HepG2 (cell line): ENCODE results near the gene ONECUT2. TPM values are rescaled to one million over a fixed set of nuclear protein-coding genes. Genes with fewer than 3 reads are reported as not detected.
A peak's percentile ranks its signal among the peaks of the same experiment; 100 is the strongest.

Source experiments
- BCL6 ChIP-seq: IDR thresholded peaks from 2 replicates; pipeline ENCODE4 v1.6.1; 2016; ENCODE audit warnings: missing genetic modification reagents, missing compliant biosample characterization
- CBX1 ChIP-seq: IDR thresholded peaks from one replicate; pipeline ENCODE4 v1.6.1; 2016; ENCODE audit warnings: antibody characterized with exemption, low read depth
- KLF15 ChIP-seq: sonication (generic); formaldehyde crosslinking; IDR thresholded peaks from 2 replicates; pipeline ENCODE4 v1.8.1; 2023; ENCODE audit warnings: borderline replicate concordance, mild to moderate bottlenecking, inconsistent platforms, missing genetic modification reagents, mixed read lengths
- KLF6 ChIP-seq: IDR thresholded peaks from 2 replicates; pipeline ENCODE4 v1.8.0; 2016; ENCODE audit warnings: missing biosample characterization, missing genetic modification reagents
- NCOA2 ChIP-seq: sonication (generic); formaldehyde crosslinking; IDR thresholded peaks from 2 replicates; pipeline ENCODE4 v1.8.0; 2022; ENCODE audit warnings: inconsistent platforms
- NFRKB ChIP-seq: fragments of 450-650 bp; IDR thresholded peaks from 2 replicates; pipeline ENCODE4 v1.6.1; 2017
- ONECUT2 ChIP-seq: sonication (generic); formaldehyde crosslinking; IDR thresholded peaks from 2 replicates; pipeline ENCODE4 v1.4.0; 2020; ENCODE audit warnings: missing genetic modification reagents
- POGZ ChIP-seq: sonication (generic); formaldehyde crosslinking; IDR thresholded peaks from 2 replicates; pipeline ENCODE4 v1.4.0; 2020; ENCODE audit warnings: mild to moderate bottlenecking, missing genetic modification reagents
- SALL1 ChIP-seq: sonication (generic); formaldehyde crosslinking; IDR thresholded peaks from 2 replicates; pipeline ENCODE4 v1.8.0; 2022; ENCODE audit warnings: mild to moderate bottlenecking, missing genetic modification reagents
- SP4 ChIP-seq: sonication (generic); formaldehyde crosslinking; IDR thresholded peaks from 2 replicates; pipeline ENCODE4 v1.8.1; 2023; ENCODE audit warnings: mild to moderate bottlenecking, missing genetic modification reagents
- ZNF3 ChIP-seq: IDR thresholded peaks from 2 replicates; pipeline ENCODE4 v1.7.0; 2017; ENCODE audit warnings: inconsistent platforms
- ZNF552 ChIP-seq: sonication (generic); formaldehyde crosslinking; IDR thresholded peaks from 2 replicates; pipeline ENCODE4 v1.9.0; 2022; ENCODE audit warnings: missing genetic modification reagents, mild to moderate bottlenecking, borderline replicate concordance
- ZNF652 ChIP-seq: IDR thresholded peaks from 2 replicates; pipeline ENCODE4 v1.6.1; 2016; ENCODE audit warnings: low read depth, borderline replicate concordance
- ZNF883 ChIP-seq: sonication (generic); formaldehyde crosslinking; IDR thresholded peaks from 2 replicates; pipeline ENCODE4 v1.5.1; 2020; ENCODE audit warnings: mild to moderate bottlenecking, missing genetic modification reagents; ENCODE audit errors: not compliant biosample characterization
- ZSCAN21 ChIP-seq: sonication (generic); formaldehyde crosslinking; IDR thresholded peaks from 2 replicates; pipeline ENCODE4 v1.8.0; 2022; ENCODE audit warnings: mild to moderate bottlenecking, missing genetic modification reagents, moderate library complexity, borderline replicate concordance
- ZSCAN29 ChIP-seq: sonication (generic); formaldehyde crosslinking; conservative IDR thresholded peaks from 2 replicates; pipeline ENCODE4 v1.4.0; 2020; ENCODE audit warnings: mild to moderate bottlenecking, missing genetic modification reagents
- ZSCAN31 ChIP-seq: sonication (generic); formaldehyde crosslinking; IDR thresholded peaks from 2 replicates; pipeline ENCODE4 v1.5.0; 2020; ENCODE audit warnings: low read depth, mild to moderate bottlenecking, missing genetic modification reagents
- polyA plus RNA-seq, 8 experiments: library from polyadenylated mRNA; depleted of rRNA in 3 of 8; stranded (reverse) in 7 of 8; unstranded in 1 of 8; fragments of >200 nt; fragmentation: Illumina TruSeq in 4 of 8; extraction: Trizol in 4 of 8; gene quantifications; 2 replicates each; pipeline versions ENCODE4 v1.2.1 to v1.2.3, GENCODE V29; 2011 to 2016; ENCODE audit warnings: low read depth in 4 of 8, missing spikeins in 1 of 8, mixed read lengths in 1 of 8; ENCODE audit not compliant: insufficient read depth in 1 of 8
- total RNA-seq, 5 experiments: library from RNA; depleted of rRNA; stranded (reverse); fragments of >200 nt; fragmentation: Illumina TruSeq; extraction: Trizol; gene quantifications; 2 replicates each; pipeline ENCODE4 v1.2.3, GENCODE V29; 2016; ENCODE audit warnings: low read depth in 1 of 5
- TF ChIP-seq, protein P1 (sequence below), 2 experiments: IDR thresholded peaks; 2 replicates each; pipeline ENCODE4 v1.6.1; 2011 to 2012; ENCODE audit warnings: low read length in 2 of 2, borderline replicate concordance in 1 of 2, low read depth in 1 of 2, mild to moderate bottlenecking in 1 of 2, moderate library complexity in 1 of 2
- TF ChIP-seq, protein P2 (sequence below): sonication (generic); formaldehyde crosslinking; IDR thresholded peaks from 2 replicates; pipeline ENCODE4 v1.4.0; 2020; ENCODE audit warnings: missing genetic modification reagents
- TF ChIP-seq, protein P3 (sequence below): sonication (generic); formaldehyde crosslinking; IDR thresholded peaks from 2 replicates; pipeline ENCODE4 v1.4.0; 2020; ENCODE audit warnings: missing genetic modification reagents
- TF ChIP-seq, protein P4 (sequence below): sonication (generic); formaldehyde crosslinking; IDR thresholded peaks from 2 replicates; pipeline ENCODE4 v1.9.0; 2022; ENCODE audit warnings: low read depth, missing genetic modification reagents
- TF ChIP-seq, protein P5 (sequence below): IDR thresholded peaks from 2 replicates; pipeline ENCODE4 v1.6.1; 2012; ENCODE audit warnings: low read depth, low read length, improper control_type of control experiment

ONECUT2 gene
- total and polyA plus RNA-seq, 2 of the 13 experiments (the other 11 are each of a cell fraction or from before 2014, with no cell fraction given) = 3.0 to 3.2 TPM

- TF ChIP-seq, protein P1, sequence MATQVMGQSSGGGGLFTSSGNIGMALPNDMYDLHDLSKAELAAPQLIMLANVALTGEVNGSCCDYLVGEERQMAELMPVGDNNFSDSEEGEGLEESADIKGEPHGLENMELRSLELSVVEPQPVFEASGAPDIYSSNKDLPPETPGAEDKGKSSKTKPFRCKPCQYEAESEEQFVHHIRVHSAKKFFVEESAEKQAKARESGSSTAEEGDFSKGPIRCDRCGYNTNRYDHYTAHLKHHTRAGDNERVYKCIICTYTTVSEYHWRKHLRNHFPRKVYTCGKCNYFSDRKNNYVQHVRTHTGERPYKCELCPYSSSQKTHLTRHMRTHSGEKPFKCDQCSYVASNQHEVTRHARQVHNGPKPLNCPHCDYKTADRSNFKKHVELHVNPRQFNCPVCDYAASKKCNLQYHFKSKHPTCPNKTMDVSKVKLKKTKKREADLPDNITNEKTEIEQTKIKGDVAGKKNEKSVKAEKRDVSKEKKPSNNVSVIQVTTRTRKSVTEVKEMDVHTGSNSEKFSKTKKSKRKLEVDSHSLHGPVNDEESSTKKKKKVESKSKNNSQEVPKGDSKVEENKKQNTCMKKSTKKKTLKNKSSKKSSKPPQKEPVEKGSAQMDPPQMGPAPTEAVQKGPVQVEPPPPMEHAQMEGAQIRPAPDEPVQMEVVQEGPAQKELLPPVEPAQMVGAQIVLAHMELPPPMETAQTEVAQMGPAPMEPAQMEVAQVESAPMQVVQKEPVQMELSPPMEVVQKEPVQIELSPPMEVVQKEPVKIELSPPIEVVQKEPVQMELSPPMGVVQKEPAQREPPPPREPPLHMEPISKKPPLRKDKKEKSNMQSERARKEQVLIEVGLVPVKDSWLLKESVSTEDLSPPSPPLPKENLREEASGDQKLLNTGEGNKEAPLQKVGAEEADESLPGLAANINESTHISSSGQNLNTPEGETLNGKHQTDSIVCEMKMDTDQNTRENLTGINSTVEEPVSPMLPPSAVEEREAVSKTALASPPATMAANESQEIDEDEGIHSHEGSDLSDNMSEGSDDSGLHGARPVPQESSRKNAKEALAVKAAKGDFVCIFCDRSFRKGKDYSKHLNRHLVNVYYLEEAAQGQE (IDR thresholded peaks at IDR 0.05; ENCODE audit: borderline replicate concordance in 1 of 2, low read depth in 1 of 2, low read length in 2 of 2) = no peak
- TF ChIP-seq BCL6 (CRISPR knock-in tag) = 0 out of 2 replicates have a peak, but pooled peaks have one; percentile 18
- no peak for TF ChIP-seq ZSCAN29 (CRISPR knock-in tag)
- 0 out of 2 replicates have a peak, but pooled peaks have one; percentile 34 for TF ChIP-seq POGZ (CRISPR knock-in tag)
- no peak for TF ChIP-seq NFRKB
- TF ChIP-seq ZSCAN31 = 0 out of 2 replicates have a peak, but pooled peaks have one; percentile 14
- TF ChIP-seq ZNF883 (CRISPR knock-in tag) = no peak
- TF ChIP-seq ONECUT2 = peak; percentile 72
- no peak for TF ChIP-seq CBX1
- TF ChIP-seq ZNF652 (CRISPR knock-in tag) = no peak
- no peak for TF ChIP-seq NCOA2 (CRISPR knock-in tag)
- TF ChIP-seq KLF6 = no peak
- TF ChIP-seq ZNF552 = no peak
- no peak for TF ChIP-seq SP4 (CRISPR knock-in tag)
- TF ChIP-seq, protein P2, sequence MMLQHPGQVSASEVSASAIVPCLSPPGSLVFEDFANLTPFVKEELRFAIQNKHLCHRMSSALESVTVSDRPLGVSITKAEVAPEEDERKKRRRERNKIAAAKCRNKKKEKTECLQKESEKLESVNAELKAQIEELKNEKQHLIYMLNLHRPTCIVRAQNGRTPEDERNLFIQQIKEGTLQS (CRISPR knock-in tag) = no peak
- TF ChIP-seq, protein P3, sequence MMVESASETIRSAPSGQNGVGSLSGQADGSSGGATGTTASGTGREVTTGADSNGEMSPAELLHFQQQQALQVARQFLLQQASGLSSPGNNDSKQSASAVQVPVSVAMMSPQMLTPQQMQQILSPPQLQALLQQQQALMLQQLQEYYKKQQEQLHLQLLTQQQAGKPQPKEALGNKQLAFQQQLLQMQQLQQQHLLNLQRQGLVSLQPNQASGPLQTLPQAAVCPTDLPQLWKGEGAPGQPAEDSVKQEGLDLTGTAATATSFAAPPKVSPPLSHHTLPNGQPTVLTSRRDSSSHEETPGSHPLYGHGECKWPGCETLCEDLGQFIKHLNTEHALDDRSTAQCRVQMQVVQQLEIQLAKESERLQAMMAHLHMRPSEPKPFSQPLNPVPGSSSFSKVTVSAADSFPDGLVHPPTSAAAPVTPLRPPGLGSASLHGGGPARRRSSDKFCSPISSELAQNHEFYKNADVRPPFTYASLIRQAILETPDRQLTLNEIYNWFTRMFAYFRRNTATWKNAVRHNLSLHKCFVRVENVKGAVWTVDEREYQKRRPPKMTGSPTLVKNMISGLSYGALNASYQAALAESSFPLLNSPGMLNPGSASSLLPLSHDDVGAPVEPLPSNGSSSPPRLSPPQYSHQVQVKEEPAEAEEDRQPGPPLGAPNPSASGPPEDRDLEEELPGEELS (CRISPR knock-in tag) = 0 out of 2 replicates have a peak, but pooled peaks have one; percentile 20
- TF ChIP-seq, protein P4, sequence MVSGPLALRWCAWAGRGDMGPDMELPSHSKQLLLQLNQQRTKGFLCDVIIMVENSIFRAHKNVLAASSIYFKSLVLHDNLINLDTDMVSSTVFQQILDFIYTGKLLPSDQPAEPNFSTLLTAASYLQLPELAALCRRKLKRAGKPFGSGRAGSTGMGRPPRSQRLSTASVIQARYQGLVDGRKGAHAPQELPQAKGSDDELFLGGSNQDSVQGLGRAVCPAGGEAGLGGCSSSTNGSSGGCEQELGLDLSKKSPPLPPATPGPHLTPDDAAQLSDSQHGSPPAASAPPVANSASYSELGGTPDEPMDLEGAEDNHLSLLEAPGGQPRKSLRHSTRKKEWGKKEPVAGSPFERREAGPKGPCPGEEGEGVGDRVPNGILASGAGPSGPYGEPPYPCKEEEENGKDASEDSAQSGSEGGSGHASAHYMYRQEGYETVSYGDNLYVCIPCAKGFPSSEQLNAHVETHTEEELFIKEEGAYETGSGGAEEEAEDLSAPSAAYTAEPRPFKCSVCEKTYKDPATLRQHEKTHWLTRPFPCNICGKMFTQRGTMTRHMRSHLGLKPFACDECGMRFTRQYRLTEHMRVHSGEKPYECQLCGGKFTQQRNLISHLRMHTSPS = no peak
- TF ChIP-seq ZNF3 (CRISPR knock-in tag) = no peak
- peak; percentile 80 for TF ChIP-seq SALL1 (CRISPR knock-in tag)
- TF ChIP-seq, protein P5, sequence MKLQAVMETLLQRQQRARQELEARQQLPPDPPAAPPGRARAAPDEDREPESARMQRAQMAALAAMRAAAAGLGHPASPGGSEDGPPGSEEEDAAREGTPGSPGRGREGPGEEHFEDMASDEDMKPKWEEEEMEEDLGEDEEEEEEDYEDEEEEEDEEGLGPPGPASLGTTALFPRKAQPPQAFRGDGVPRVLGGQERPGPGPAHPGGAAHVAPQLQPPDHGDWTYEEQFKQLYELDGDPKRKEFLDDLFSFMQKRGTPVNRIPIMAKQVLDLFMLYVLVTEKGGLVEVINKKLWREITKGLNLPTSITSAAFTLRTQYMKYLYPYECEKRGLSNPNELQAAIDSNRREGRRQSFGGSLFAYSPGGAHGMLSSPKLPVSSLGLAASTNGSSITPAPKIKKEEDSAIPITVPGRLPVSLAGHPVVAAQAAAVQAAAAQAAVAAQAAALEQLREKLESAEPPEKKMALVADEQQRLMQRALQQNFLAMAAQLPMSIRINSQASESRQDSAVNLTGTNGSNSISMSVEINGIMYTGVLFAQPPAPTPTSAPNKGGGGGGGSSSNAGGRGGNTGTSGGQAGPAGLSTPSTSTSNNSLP = no peak
- no peak for TF ChIP-seq KLF15 (CRISPR knock-in tag)
- TF ChIP-seq ZSCAN21 (CRISPR knock-in tag) = no peak
These were observed 9.2 kb downstream of the ONECUT2 start (continued) for GRCh38 chr18:57444301-57444759.
